ENCODE results near the gene SAMMSON. TPM values are rescaled to one million over a fixed set of nuclear protein-coding genes. Genes with fewer than 3 reads are reported as not detected.

The SAMMSON gene
- polyA plus RNA-seq, 1 donor: 0.09 TPM

GRCh38 chr3:70085613-70086012 lies 86.1 kb downstream of the SAMMSON start:
- Histone ChIP-seq H3K4me1 (ENCODE audit: control insufficient read depth, insufficient read depth, low read length) (no peaks in the 10 kb centered on the region), H3K4me3 (ENCODE audit: low read length) (no peak overlapping the region), H3K27ac (ENCODE audit: low read length) (no peak overlapping the region), H3K36me3 (ENCODE audit: control insufficient read depth, insufficient read depth, low read length) (no peaks in the 10 kb centered on the region), H3K27me3 (ENCODE audit: control insufficient read depth, insufficient read depth, low read length) (no peaks in the 10 kb centered on the region), H3K9me3 (ENCODE audit: control insufficient read depth, low read depth, low read length) (no peaks in the 10 kb centered on the region)
- no peak for DNase-seq

- 90% methylated on average over 2 of the region's 2 CpGs for WGBS (ENCODE audit: insufficient coverage, low lambda C conversion rate)
- Histone ChIP-seq H3K27ac (ENCODE audit: low read length) (no peak overlapping the region), H3K27me3 (ENCODE audit: control insufficient read depth, insufficient read depth, low read length) (no peaks in the 10 kb centered on the region), H3K4me3 (ENCODE audit: low read length) (no peak overlapping the region), H3K4me1 (ENCODE audit: control insufficient read depth, insufficient read depth, low read length) (no peaks in the 10 kb centered on the region), H3K9me3 (ENCODE audit: control insufficient read depth, low read depth, low read length) (no peaks in the 10 kb centered on the region), H3K36me3 (ENCODE audit: control insufficient read depth, insufficient read depth, low read length) (no peaks in the 10 kb centered on the region)
- DNase-seq: no peak
Measured at GRCh38 chr3:70086336-70086735, 86.8 kb downstream of the SAMMSON start.

- Histone ChIP-seq H3K4me1 (ENCODE audit: control insufficient read depth, insufficient read depth, low read length) (no peaks in the 10 kb centered on the region), H3K4me3 (ENCODE audit: low read length) (no peak overlapping the region), H3K36me3 (ENCODE audit: control insufficient read depth, insufficient read depth, low read length) (no peaks in the 10 kb centered on the region), H3K27me3 (ENCODE audit: control insufficient read depth, insufficient read depth, low read length) (no peaks in the 10 kb centered on the region), H3K27ac (ENCODE audit: low read length) (no peak overlapping the region), H3K9me3 (ENCODE audit: control insufficient read depth, low read depth, low read length) (no peaks in the 10 kb centered on the region)
- DNase-seq: no peak
- 20% methylated on average over 1 of the region's 3 CpGs for WGBS (ENCODE audit: insufficient coverage, low lambda C conversion rate)
Measured at GRCh38 chr3:70090322-70090913, 90.9 kb downstream of the SAMMSON start.

GRCh38 chr3:70094197-70094596 lies 94.7 kb downstream of the SAMMSON start:
- no peak for DNase-seq
- Histone ChIP-seq H3K4me1 (ENCODE audit: control insufficient read depth, insufficient read depth, low read length) (no peaks in the 10 kb centered on the region), H3K36me3 (ENCODE audit: control insufficient read depth, insufficient read depth, low read length) (no peaks in the 10 kb centered on the region), H3K9me3 (ENCODE audit: control insufficient read depth, low read depth, low read length) (no peaks in the 10 kb centered on the region), H3K27me3 (ENCODE audit: control insufficient read depth, insufficient read depth, low read length) (no peaks in the 10 kb centered on the region), H3K27ac (ENCODE audit: low read length) (no peak overlapping the region), H3K4me3 (ENCODE audit: low read length) (no peak overlapping the region)
- WGBS (ENCODE audit: insufficient coverage, low lambda C conversion rate): 94% methylated on average over 3 of the region's 3 CpGs

- Histone ChIP-seq H3K9me3 (ENCODE audit: control insufficient read depth, low read depth, low read length) (no peaks in the 10 kb centered on the region), H3K4me3 (ENCODE audit: low read length) (no peak overlapping the region), H3K36me3 (ENCODE audit: control insufficient read depth, insufficient read depth, low read length) (no peaks in the 10 kb centered on the region), H3K27ac (ENCODE audit: low read length) (no peak overlapping the region), H3K4me1 (ENCODE audit: control insufficient read depth, insufficient read depth, low read length) (no peaks in the 10 kb centered on the region), H3K27me3 (ENCODE audit: control insufficient read depth, insufficient read depth, low read length) (no peaks in the 10 kb centered on the region)
- 100% methylated on average over 2 of the region's 2 CpGs for WGBS (ENCODE audit: insufficient coverage, low lambda C conversion rate)
- DNase-seq: no peak
Measured at GRCh38 chr3:70095260-70095659, 95.7 kb downstream of the SAMMSON start.

GRCh38 chr3:70096376-70097066 lies 97.0 kb downstream of the SAMMSON start:
- Histone ChIP-seq H3K27ac (ENCODE audit: low read length) (no peak overlapping the region), H3K9me3 (ENCODE audit: control insufficient read depth, low read depth, low read length) (no peaks in the 10 kb centered on the region), H3K4me1 (ENCODE audit: control insufficient read depth, insufficient read depth, low read length) (no peaks in the 10 kb centered on the region), H3K36me3 (ENCODE audit: control insufficient read depth, insufficient read depth, low read length) (no peaks in the 10 kb centered on the region), H3K4me3 (ENCODE audit: low read length) (no peak overlapping the region), H3K27me3 (ENCODE audit: control insufficient read depth, insufficient read depth, low read length) (no peaks in the 10 kb centered on the region)
- DNase-seq: no peak
- WGBS (ENCODE audit: insufficient coverage, low lambda C conversion rate): 80% methylated on average over 1 of the region's 5 CpGs

- Histone ChIP-seq H3K9me3 (ENCODE audit: control insufficient read depth, low read depth, low read length) (no peaks in the 10 kb centered on the region), H3K27me3 (ENCODE audit: control insufficient read depth, insufficient read depth, low read length) (no peaks in the 10 kb centered on the region), H3K4me1 (ENCODE audit: control insufficient read depth, insufficient read depth, low read length) (no peaks in the 10 kb centered on the region), H3K27ac (ENCODE audit: low read length) (no peak overlapping the region), H3K4me3 (ENCODE audit: low read length) (no peak overlapping the region), H3K36me3 (ENCODE audit: control insufficient read depth, insufficient read depth, low read length) (no peaks in the 10 kb centered on the region)
- WGBS (ENCODE audit: insufficient coverage, low lambda C conversion rate): 100% methylated on average over 1 of the region's 1 CpG
- no peak for DNase-seq
Measured at GRCh38 chr3:70097084-70097483, 97.6 kb downstream of the SAMMSON start.

- Histone ChIP-seq H3K27ac (ENCODE audit: low read length) (no peak overlapping the region), H3K27me3 (ENCODE audit: control insufficient read depth, insufficient read depth, low read length) (no peaks in the 10 kb centered on the region), H3K9me3 (ENCODE audit: control insufficient read depth, low read depth, low read length) (no peaks in the 10 kb centered on the region), H3K4me3 (ENCODE audit: low read length) (no peak overlapping the region), H3K36me3 (ENCODE audit: control insufficient read depth, insufficient read depth, low read length) (no peaks in the 10 kb centered on the region), H3K4me1 (ENCODE audit: control insufficient read depth, insufficient read depth, low read length) (no peaks in the 10 kb centered on the region)
- WGBS (ENCODE audit: insufficient coverage, low lambda C conversion rate): no CpG with 5 or more reads among the region's 6 CpGs
- no peak for DNase-seq
Measured at GRCh38 chr3:70108072-70108471, 108.5 kb downstream of the SAMMSON start.

GRCh38 chr3:70108546-70108945 lies 109.0 kb downstream of the SAMMSON start:
- H3K4me3 ChIP-seq (ENCODE audit: low read length): no peak overlapping the region
- H3K9me3 ChIP-seq (ENCODE audit: control insufficient read depth, low read depth, low read length): no peaks in the 10 kb centered on the region
- no peaks in the 10 kb centered on the region for H3K27me3 ChIP-seq (ENCODE audit: control insufficient read depth, insufficient read depth, low read length)
- H3K27ac ChIP-seq (ENCODE audit: low read length): no peak overlapping the region
- no CpG with 5 or more reads among the region's 3 CpGs for WGBS (ENCODE audit: insufficient coverage, low lambda C conversion rate)
- H3K4me1 ChIP-seq (ENCODE audit: control insufficient read depth, insufficient read depth, low read length): no peaks in the 10 kb centered on the region
- no peak for DNase-seq
- H3K36me3 ChIP-seq (ENCODE audit: control insufficient read depth, insufficient read depth, low read length): no peaks in the 10 kb centered on the region

GRCh38 chr3:70110066-70110465 lies 110.5 kb downstream of the SAMMSON start:
- H3K36me3 ChIP-seq (ENCODE audit: control insufficient read depth, insufficient read depth, low read length): no peaks in the 10 kb centered on the region
- H3K4me3 ChIP-seq (ENCODE audit: low read length): no peak overlapping the region
- no CpG with 5 or more reads among the region's 2 CpGs for WGBS (ENCODE audit: insufficient coverage, low lambda C conversion rate)
- H3K27me3 ChIP-seq (ENCODE audit: control insufficient read depth, insufficient read depth, low read length): no peaks in the 10 kb centered on the region
- H3K9me3 ChIP-seq (ENCODE audit: control insufficient read depth, low read depth, low read length): no peaks in the 10 kb centered on the region
- no peak for DNase-seq
- no peak overlapping the region for H3K27ac ChIP-seq (ENCODE audit: low read length)
- no peaks in the 10 kb centered on the region for H3K4me1 ChIP-seq (ENCODE audit: control insufficient read depth, insufficient read depth, low read length)

- Histone ChIP-seq H3K4me3 (ENCODE audit: low read length) (no peak overlapping the region), H3K9me3 (ENCODE audit: control insufficient read depth, low read depth, low read length) (no peaks in the 10 kb centered on the region), H3K27me3 (ENCODE audit: control insufficient read depth, insufficient read depth, low read length) (no peaks in the 10 kb centered on the region), H3K4me1 (ENCODE audit: control insufficient read depth, insufficient read depth, low read length) (no peaks in the 10 kb centered on the region), H3K27ac (ENCODE audit: low read length) (no peak overlapping the region), H3K36me3 (ENCODE audit: control insufficient read depth, insufficient read depth, low read length) (no peaks in the 10 kb centered on the region)
- 100% methylated on average over 1 of the region's 1 CpG for WGBS (ENCODE audit: insufficient coverage, low lambda C conversion rate)
- no peak for DNase-seq
Measured at GRCh38 chr3:70111411-70111810, 111.9 kb downstream of the SAMMSON start.

All from large intestine (tissue), 3 donors.